Esophagus muscularis mucosa (tissue), 4 donors: ENCODE results near the gene PLBD2. TPM values are rescaled to one million over a fixed set of nuclear protein-coding genes. Genes with fewer than 3 reads are reported as not detected.

ENCODE experiments used
- DNase-seq: peaks from one replicate; pipeline ENCODE4 v3.0.0-alpha.2; 2017; ENCODE audit errors: extremely low spot score
- H3K27ac ChIP-seq, 4 donors: fragments of 200-600 bp; sonication (generic); replicated peaks in 1 of 4; 1 replicate in 3 of 4; 2 replicates in 1 of 4; pipeline ENCODE4 v1.5.1; 2016 to 2019; ENCODE audit warnings: mild to moderate bottlenecking in 1 of 4
- H3K27me3 ChIP-seq, 4 donors: fragments of 200-600 bp; sonication (generic); one replicate each; pipeline versions ENCODE4 v1.5.1 to v1.6.0; 2016 to 2019
- H3K36me3 ChIP-seq, 4 donors: fragments of 200-600 bp; sonication (generic); one replicate each; pipeline ENCODE4 v1.5.1; 2016 to 2019
- H3K4me1 ChIP-seq, 4 donors: fragments of 200-600 bp; sonication (generic); one replicate each; pipeline ENCODE4 v1.5.1; 2016 to 2019
- H3K4me3 ChIP-seq, 4 donors: fragments of 200-600 bp; sonication (generic); 1 replicate in 2 of 4; 2 replicates in 2 of 4; pipeline ENCODE4 v1.5.1; 2016 to 2019; ENCODE audit warnings: mild to moderate bottlenecking in 4 of 4, moderate library complexity in 1 of 4
- H3K9me3 ChIP-seq, 4 donors: fragments of 200-600 bp; sonication (generic); 1 replicate in 3 of 4; 2 replicates in 1 of 4; pipeline ENCODE4 v1.5.1; 2016 to 2019
- EP300 ChIP-seq: sonication (generic); formaldehyde crosslinking; IDR thresholded peaks from one replicate; pipeline ENCODE4 v1.6.1; 2017; ENCODE audit warnings: antibody characterized with exemption
- POLR2A ChIP-seq: fragments of 450-650 bp; IDR thresholded peaks from one replicate; pipeline ENCODE4 v1.6.1; 2017; ENCODE audit warnings: antibody characterized with exemption, moderate library complexity, mild to moderate bottlenecking, low read depth
- POLR2AphosphoS5 ChIP-seq, 2 donors: sonication (generic); formaldehyde crosslinking; IDR thresholded peaks; one replicate each; pipeline ENCODE4 v1.6.1; 2017; ENCODE audit warnings: antibody characterized with exemption in 2 of 2
- WGBS: methylation state at CpG from one replicate; pipeline ENCODE4 v1.1.5; 2018; 5-methylcytosine and 5-hydroxymethylcytosine counted together
- intact Hi-C: fragments of 100-400 bp; cut with DNase I; formaldehyde crosslinking; loops from one replicate; pipeline ENCODE4 v1.15.1; 2023
- total RNA-seq, 4 donors: library from RNA; depleted of rRNA; stranded (reverse); fragments of >200 nt; gene quantifications; one replicate each; pipeline versions ENCODE4 v1.1.0 to v1.2.1, GENCODE V29; 2016
- TF ChIP-seq, protein P1 (sequence below), 3 experiments: fragments of 200-600 bp in 2 of 3; fragments of 450-650 bp in 1 of 3; sonication (generic) in 2 of 3; IDR thresholded peaks; one replicate each; pipeline ENCODE4 v1.5.1; 2017 to 2019; ENCODE audit warnings: antibody characterized with exemption in 3 of 3, mild to moderate bottlenecking in 2 of 3, moderate library complexity in 1 of 3

PLBD2 gene
- total RNA-seq, 4 donors from 2014 or later, result 30.2 to 60.9 (median 33.1) TPM

DNA sequence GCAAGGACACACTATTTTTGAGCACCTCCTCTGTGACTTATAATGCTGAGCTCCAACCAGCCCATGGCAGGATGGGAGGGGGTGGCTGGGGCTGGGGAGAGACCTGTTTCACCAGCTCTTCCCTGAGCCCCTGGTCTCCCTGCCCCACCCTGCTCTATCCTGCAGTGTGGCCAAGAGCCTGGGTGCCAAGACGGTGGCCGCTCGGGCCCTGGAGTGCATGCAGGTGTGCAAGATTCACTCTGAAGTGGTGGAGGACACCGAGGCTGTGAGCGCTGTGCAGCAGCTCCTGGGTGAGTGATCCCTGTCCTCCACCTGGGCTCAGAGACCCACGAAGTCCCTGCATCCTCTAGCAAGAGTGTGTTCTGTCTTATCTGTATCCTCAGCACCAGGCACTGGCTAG lies 78.2 kb downstream of the PLBD2 start:
- no peak for DNase-seq
- H3K4me3 ChIP-seq, result no peak overlapping the region
- TF ChIP-seq EP300 (no peak), POLR2A (no peak), POLR2AphosphoS5 (IDR thresholded peaks at IDR 0.05) (no peak)
- TF ChIP-seq, protein P1, sequence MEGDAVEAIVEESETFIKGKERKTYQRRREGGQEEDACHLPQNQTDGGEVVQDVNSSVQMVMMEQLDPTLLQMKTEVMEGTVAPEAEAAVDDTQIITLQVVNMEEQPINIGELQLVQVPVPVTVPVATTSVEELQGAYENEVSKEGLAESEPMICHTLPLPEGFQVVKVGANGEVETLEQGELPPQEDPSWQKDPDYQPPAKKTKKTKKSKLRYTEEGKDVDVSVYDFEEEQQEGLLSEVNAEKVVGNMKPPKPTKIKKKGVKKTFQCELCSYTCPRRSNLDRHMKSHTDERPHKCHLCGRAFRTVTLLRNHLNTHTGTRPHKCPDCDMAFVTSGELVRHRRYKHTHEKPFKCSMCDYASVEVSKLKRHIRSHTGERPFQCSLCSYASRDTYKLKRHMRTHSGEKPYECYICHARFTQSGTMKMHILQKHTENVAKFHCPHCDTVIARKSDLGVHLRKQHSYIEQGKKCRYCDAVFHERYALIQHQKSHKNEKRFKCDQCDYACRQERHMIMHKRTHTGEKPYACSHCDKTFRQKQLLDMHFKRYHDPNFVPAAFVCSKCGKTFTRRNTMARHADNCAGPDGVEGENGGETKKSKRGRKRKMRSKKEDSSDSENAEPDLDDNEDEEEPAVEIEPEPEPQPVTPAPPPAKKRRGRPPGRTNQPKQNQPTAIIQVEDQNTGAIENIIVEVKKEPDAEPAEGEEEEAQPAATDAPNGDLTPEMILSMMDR (IDR thresholded peaks at IDR 0.05), result no peak
- WGBS, result 60% methylated on average over 1 of the region's 6 CpGs
- no peaks in the 10 kb centered on the region for H3K36me3 ChIP-seq
- no peak overlapping the region for H3K27ac ChIP-seq
- intact Hi-C loops, result no loop called here
- H3K9me3 ChIP-seq, result no peaks in the 10 kb centered on the region
- no peaks in the 10 kb centered on the region for H3K4me1 ChIP-seq
- peaks cover 0 to 26% (median 0%) of the 10 kb centered on the region in 4 donors for H3K27me3 ChIP-seq

DNA sequence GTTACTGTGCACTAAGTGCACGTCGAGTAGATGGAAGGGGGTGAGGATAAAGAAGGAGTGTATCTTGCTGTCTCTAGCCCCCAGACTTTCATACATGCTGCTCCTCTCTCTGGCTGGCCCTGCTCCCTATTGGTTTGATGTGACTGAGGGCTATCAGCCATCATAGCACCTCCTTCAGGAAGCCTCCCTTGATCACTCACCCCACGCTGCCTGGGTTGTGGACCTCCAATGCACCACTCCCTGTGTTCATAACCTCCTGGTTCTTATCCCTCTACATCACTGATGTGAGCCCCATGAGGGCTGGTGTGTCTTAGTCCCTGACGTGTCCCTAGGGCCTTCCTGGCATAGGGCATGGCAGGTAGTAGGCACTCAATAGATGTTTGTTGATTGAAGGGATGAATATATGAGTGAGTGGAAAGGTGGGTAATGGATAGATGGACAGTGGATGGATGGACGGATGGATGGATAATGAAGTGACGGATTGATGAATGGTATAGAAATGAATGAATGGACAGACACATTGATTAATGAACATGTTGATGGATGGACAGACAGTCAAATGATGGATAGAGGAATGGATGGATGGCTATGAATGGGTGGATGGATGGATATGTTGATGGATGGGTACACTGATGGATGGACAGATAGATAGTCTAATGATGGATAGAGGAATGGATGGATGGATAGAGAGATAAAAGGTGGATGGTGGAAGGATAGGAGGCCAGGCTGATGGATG lies 78.8 kb downstream of the PLBD2 start:
- DNase-seq, result no peak
- no peak for TF ChIP-seq EP300
- TF ChIP-seq POLR2A, result no peak
- TF ChIP-seq POLR2AphosphoS5 (IDR thresholded peaks at IDR 0.05), result no peak
- TF ChIP-seq, protein P1 (IDR thresholded peaks at IDR 0.05), result no peak
- WGBS, result 81% methylated on average over 6 of the region's 6 CpGs
- Histone ChIP-seq H3K27ac (no peak overlapping the region), H3K4me3 (no peak overlapping the region), H3K4me1 (no peaks in the 10 kb centered on the region), H3K36me3 (no peaks in the 10 kb centered on the region), H3K27me3 (peaks cover 0 to 29% (median 0%) of the 10 kb centered on the region in 4 donors), H3K9me3 (no peaks in the 10 kb centered on the region)
- intact Hi-C loops, result no loop called here

DNA sequence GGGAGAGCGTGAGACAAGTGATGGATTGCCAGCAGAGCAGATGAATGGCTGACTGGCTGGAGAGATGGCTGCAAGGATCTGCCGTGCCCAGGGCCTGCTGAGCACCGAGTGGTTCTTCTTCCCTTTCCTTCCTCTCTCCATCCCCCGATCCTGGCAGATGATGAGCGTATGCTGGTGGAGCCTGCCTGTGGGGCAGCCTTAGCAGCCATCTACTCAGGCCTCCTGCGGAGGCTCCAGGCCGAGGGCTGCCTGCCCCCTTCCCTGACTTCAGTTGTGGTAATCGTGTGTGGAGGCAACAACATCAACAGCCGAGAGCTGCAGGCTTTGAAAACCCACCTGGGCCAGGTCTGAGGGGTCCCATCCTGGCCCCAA lies 79.3 kb downstream of the PLBD2 start:
- no peaks in the 10 kb centered on the region for H3K36me3 ChIP-seq
- peaks cover 0 to 34% (median 0%) of the 10 kb centered on the region in 4 donors for H3K27me3 ChIP-seq
- no peak overlapping the region for H3K4me3 ChIP-seq
- no peak overlapping the region for H3K27ac ChIP-seq
- no peak for TF ChIP-seq POLR2AphosphoS5 (IDR thresholded peaks at IDR 0.05)
- no peak for TF ChIP-seq EP300
- no peak for TF ChIP-seq POLR2A
- TF ChIP-seq, protein P1 (IDR thresholded peaks at IDR 0.05), result no peak
- WGBS, result 40% methylated on average over 9 of the region's 9 CpGs
- DNase-seq, result no peak
- intact Hi-C loops, result no loop called here
- no peaks in the 10 kb centered on the region for H3K4me1 ChIP-seq
- no peaks in the 10 kb centered on the region for H3K9me3 ChIP-seq

DNA sequence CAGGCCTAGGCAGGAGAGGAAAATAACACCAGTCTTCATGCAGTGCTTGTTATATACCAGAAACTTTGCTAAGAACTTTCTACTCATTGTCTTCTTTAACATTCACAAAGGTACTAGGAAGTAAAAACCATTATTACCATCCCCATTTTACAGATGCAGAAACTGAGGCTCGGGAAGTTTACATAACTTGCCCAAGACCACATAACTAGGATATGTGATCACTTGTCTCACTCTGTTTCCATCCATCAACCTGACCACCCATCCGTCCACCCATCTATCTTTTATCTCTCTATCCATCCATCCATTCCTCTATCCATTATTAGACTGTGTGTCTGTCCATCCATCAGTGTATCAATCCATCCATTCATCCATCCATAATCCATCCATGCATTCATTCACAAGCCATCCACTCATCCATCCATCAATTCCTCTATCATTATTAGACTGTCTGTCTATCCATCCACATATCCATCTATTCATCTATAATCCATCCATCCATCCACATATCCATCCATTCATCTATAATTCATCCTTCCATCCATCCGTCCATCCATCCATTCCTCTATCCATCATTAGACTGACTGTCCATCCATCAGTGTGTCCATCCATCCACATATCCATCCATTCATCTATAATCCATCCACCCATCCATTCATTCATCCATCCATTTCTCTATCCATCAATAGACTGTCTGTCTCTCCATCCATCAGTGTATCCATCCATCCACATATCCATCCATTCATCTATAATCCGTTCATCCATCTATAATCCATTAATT lies 80.3 kb downstream of the PLBD2 start:
- H3K27me3 ChIP-seq, result peaks cover 0 to 42% (median 0%) of the 10 kb centered on the region in 4 donors
- no peak for TF ChIP-seq POLR2A
- TF ChIP-seq EP300, result no peak
- TF ChIP-seq, protein P1 (IDR thresholded peaks at IDR 0.05), result no peak
- no peak for TF ChIP-seq POLR2AphosphoS5 (IDR thresholded peaks at IDR 0.05)
- whole genome bisulfite sequencing, result 81% methylated on average over 4 of the region's 4 CpGs
- H3K36me3 ChIP-seq, result no peaks in the 10 kb centered on the region
- DNase-seq, result no peak
- H3K9me3 ChIP-seq, result no peaks in the 10 kb centered on the region
- H3K27ac ChIP-seq, result no peak overlapping the region
- no peaks in the 10 kb centered on the region for H3K4me1 ChIP-seq
- intact Hi-C loops, result no loop called here
- H3K4me3 ChIP-seq, result no peak overlapping the region
